Heart left ventricle (tissue), 13 donors: Measurements from ENCODE around the gene COL28A1.

Source experiments
- POLR2A ChIP-seq, 2 donors: fragments of 450-650 bp; IDR thresholded peaks; one replicate each; pipeline ENCODE4 v1.6.1; 2017; ENCODE audit warnings: antibody characterized with exemption in 2 of 2, mild to moderate bottlenecking in 2 of 2, moderate library complexity in 2 of 2
- TF ChIP-seq, protein P1 (sequence below), 12 donors: fragments of 200-600 bp; sonication (generic) in 4 of 12; IDR thresholded peaks; one replicate each; pipeline versions ENCODE4 v1.5.0 to v1.8.0; 2018 to 2022; ENCODE audit warnings: antibody characterized with exemption in 12 of 12, mild to moderate bottlenecking in 5 of 12
- donor health status: ischemic (EF 13 %, LVEDD 7.1; RV severe dilation, severe dysfunction).
- donor health status: DM: no; HTN: yes; CAD: no.
- donor health status: DM: no; HTN: no; CAD: no.
- donor health status: ischemic (EF 25% LVEDD 6.9; RV normal size, moderate dysfunction).
- donor health status: ischemic (EF 25% LVEDD 5.7; RV mildly dilated, moderate dysfunction).
- donor health status: ischemic (EF 35%, LVEDD 5.7; RV mildly dilated, moderate dysfunction).
- donor health status: nonischemic (EF 11% LVEDD 7.7; RV severe dilation, severe dysfunction).
- donor health status: DM: yes; HTN: yes; CAD: no.
- donor health status: PGD.
- donor health status: ischemic (EF 29% LVEDD 5.4; RV normal size, mild dysfunction).
- donor health status: nonischemic (EF 23%, LVEDD 6.1; RV moderate dilation, normal function).

DNA sequence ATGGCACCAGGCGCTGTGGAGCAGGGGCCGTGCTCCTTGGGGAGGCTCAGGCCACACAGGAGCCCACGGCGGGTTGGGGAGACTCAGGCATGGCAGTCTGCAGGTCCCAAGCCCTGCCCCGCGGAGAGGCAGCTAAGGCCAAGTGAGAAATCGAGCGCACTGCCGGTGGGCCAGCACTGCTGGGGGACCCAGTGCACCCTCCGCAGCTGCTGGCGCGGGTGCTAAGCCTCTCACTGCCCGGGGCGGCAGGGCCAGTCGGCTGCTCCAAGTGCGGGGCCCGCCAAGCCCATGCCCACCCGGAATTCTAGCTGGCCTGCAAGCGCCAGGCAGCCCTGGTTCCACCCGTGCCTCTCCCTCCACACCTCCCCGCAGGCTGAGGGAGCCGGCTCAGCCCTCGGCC, 57.1 kb downstream of the COL28A1 start:
- TF ChIP-seq, protein P1, sequence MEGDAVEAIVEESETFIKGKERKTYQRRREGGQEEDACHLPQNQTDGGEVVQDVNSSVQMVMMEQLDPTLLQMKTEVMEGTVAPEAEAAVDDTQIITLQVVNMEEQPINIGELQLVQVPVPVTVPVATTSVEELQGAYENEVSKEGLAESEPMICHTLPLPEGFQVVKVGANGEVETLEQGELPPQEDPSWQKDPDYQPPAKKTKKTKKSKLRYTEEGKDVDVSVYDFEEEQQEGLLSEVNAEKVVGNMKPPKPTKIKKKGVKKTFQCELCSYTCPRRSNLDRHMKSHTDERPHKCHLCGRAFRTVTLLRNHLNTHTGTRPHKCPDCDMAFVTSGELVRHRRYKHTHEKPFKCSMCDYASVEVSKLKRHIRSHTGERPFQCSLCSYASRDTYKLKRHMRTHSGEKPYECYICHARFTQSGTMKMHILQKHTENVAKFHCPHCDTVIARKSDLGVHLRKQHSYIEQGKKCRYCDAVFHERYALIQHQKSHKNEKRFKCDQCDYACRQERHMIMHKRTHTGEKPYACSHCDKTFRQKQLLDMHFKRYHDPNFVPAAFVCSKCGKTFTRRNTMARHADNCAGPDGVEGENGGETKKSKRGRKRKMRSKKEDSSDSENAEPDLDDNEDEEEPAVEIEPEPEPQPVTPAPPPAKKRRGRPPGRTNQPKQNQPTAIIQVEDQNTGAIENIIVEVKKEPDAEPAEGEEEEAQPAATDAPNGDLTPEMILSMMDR (IDR thresholded peaks at IDR 0.05): no peak
- TF ChIP-seq POLR2A (IDR thresholded peaks at IDR 0.05): no peak
